HepG2 (cell line): ENCODE data around the gene LAMC1. TPM values are rescaled to one million over a fixed set of nuclear protein-coding genes. Genes with fewer than 3 reads are reported as not detected.
A peak's percentile ranks its signal among the peaks of the same experiment; 100 is the strongest.

ENCODE experiments used
- ATAC-seq: fragments of 200-7000 bp; cut with Tn5 transposase; 3 replicates; pipeline ENCODE4 v1.9.1; 2020; ENCODE audit warnings: mild to moderate bottlenecking, moderate library complexity
- BruUV-seq: library from RNA; stranded (reverse); fragments of 400-500 nt; replicated peaks from 2 replicates; lab custom pipeline; 2021; lab: Mats Ljungman, UMichigan
- CTCF ChIA-PET: fragments of 300-600 bp; formaldehyde crosslinking; extraction: SDS; loops from one replicate; lab custom pipeline; 2021; ENCODE audit warnings: low total read pairs, inconsistent platforms, low intra/inter-chr PET ratio; lab: Yijun Ruan, JAX
- POLR2A ChIA-PET: fragments of 350-600 bp; sonication (Branson Sonifier 250); formaldehyde crosslinking; loops from one replicate; lab custom pipeline; 2020; ENCODE audit warnings: antibody characterized with exemption, inconsistent platforms; lab: Yijun Ruan, JAX
- DNase-seq: peaks from one replicate; pipeline ENCODE4 v3.0.0-alpha.2; 2015; ENCODE audit warnings: low spot score
- FAIRE-seq: peaks from 3 replicates; lab custom pipeline; 2011; peaks lifted over from hg19 to GRCh38; lab: Jason Lieb, UNC
- H2AFZ ChIP-seq: one replicate; pipeline ENCODE4 v1.6.1; 2011; ENCODE audit warnings: low read length, inconsistent platforms
- H3K27ac ChIP-seq: fragments of 300-600 bp; 3 replicates; pipeline ENCODE4 v1.8.0; 2011; ENCODE audit warnings: mixed run types, mild to moderate bottlenecking, mixed read lengths, low read length, inconsistent platforms; ENCODE audit not compliant: insufficient read depth; ENCODE audit errors: extremely low read length
- H3K27me3 ChIP-seq, 2 experiments: fragments of 200-600 bp in 1 of 2; 2 replicates in 1 of 2; 3 replicates in 1 of 2; pipeline versions ENCODE4 v1.6.0 to v1.8.0; 2011; ENCODE audit warnings: low read length in 2 of 2, mild to moderate bottlenecking in 2 of 2, moderate library complexity in 2 of 2, inconsistent platforms in 1 of 2; ENCODE audit not compliant: insufficient read depth in 2 of 2, control insufficient read depth in 1 of 2
- H3K36me3 ChIP-seq, 2 experiments: fragments of 200-600 bp in 1 of 2; replicated peaks in 1 of 2; 2 replicates in 1 of 2; 3 replicates in 1 of 2; pipeline versions ENCODE4 v1.5.1 to v1.8.0; 2011; ENCODE audit warnings: low read length in 2 of 2, inconsistent platforms in 1 of 2; ENCODE audit not compliant: insufficient read depth in 2 of 2, control insufficient read depth in 1 of 2
- H3K4me1 ChIP-seq: 2 replicates; pipeline ENCODE4 v1.5.1; 2012; ENCODE audit warnings: low read length, inconsistent platforms; ENCODE audit not compliant: insufficient read depth
- H3K4me2 ChIP-seq: 2 replicates; pipeline ENCODE4 v1.6.0; 2011; ENCODE audit warnings: low read depth, low read length, inconsistent platforms
- H3K4me3 ChIP-seq, 3 experiments: fragments of 200-600 bp in 1 of 3; sonication (generic), shearing (Covaris generic) in 1 of 3; replicated peaks in 1 of 3; 2 replicates each; pipeline ENCODE4 v1.5.1; 2011 to 2016; ENCODE audit warnings: low read length in 3 of 3, inconsistent platforms in 2 of 3, low read depth in 2 of 3, mild to moderate bottlenecking in 2 of 3, control low read depth in 1 of 3, mixed read lengths in 1 of 3; ENCODE audit not compliant: insufficient read depth in 1 of 3
- H3K79me2 ChIP-seq: one replicate; pipeline ENCODE4 v1.6.1; 2011; ENCODE audit warnings: low read length, inconsistent platforms; ENCODE audit not compliant: insufficient read depth
- H3K9ac ChIP-seq: 2 replicates; pipeline ENCODE4 v1.6.0; 2011; ENCODE audit warnings: mild to moderate bottlenecking, low read depth, low read length, inconsistent platforms; ENCODE audit not compliant: insufficient read depth
- H3K9me3 ChIP-seq: 2 replicates; pipeline ENCODE4 v1.5.1; 2012; ENCODE audit warnings: mild to moderate bottlenecking, low read length
- H4K20me1 ChIP-seq: 2 replicates; pipeline ENCODE4 v1.6.0; 2011; ENCODE audit warnings: inconsistent platforms, mild to moderate bottlenecking, low read length, moderate library complexity; ENCODE audit not compliant: insufficient read depth
- ATF7 ChIP-seq, 2 experiments: fragments of 450-650 bp in 1 of 2; sonication (generic) in 1 of 2; formaldehyde crosslinking in 1 of 2; IDR thresholded peaks; 2 replicates each; pipeline versions ENCODE4 v1.4.0 to v1.6.1; 2016 to 2020; ENCODE audit warnings: antibody characterized with exemption in 1 of 2, mild to moderate bottlenecking in 1 of 2, missing genetic modification reagents in 1 of 2
- KLF11 ChIP-seq: IDR thresholded peaks from 2 replicates; pipeline ENCODE4 v1.6.1; 2016; ENCODE audit warnings: missing compliant biosample characterization
- LCORL ChIP-seq, 2 experiments: fragments of 450-650 bp in 1 of 2; sonication (generic) in 1 of 2; formaldehyde crosslinking in 1 of 2; IDR thresholded peaks; 2 replicates each; pipeline versions ENCODE4 v1.5.0 to v1.6.1; 2017 to 2020; ENCODE audit warnings: antibody characterized with exemption in 1 of 2, missing genetic modification reagents in 1 of 2
- NFIC ChIP-seq: IDR thresholded peaks from 2 replicates; pipeline ENCODE4 v1.6.1; 2012; ENCODE audit warnings: mild to moderate bottlenecking, low read length, inconsistent platforms
- ZSCAN5A ChIP-seq: sonication (generic); formaldehyde crosslinking; IDR thresholded peaks from 2 replicates; pipeline ENCODE4 v1.8.0; 2022; ENCODE audit warnings: mild to moderate bottlenecking, missing genetic modification reagents, borderline replicate concordance
- WGBS: methylation state at CpG from one replicate; pipeline ENCODE4 v1.1.6; 2017; ENCODE audit warnings: low lambda C conversion rate; 5-methylcytosine and 5-hydroxymethylcytosine counted together
- in situ Hi-C: cut with HindIII; loops from 2 replicates; pipeline ENCODE4 v1.10.0; 2017; ENCODE audit warnings: low pct_unique_long_range_greater_than_20kb; ENCODE audit not compliant: extremely low pct_ligation_motif_present
- intact Hi-C: fragments of 100-400 bp; cut with micrococcal nuclease; formaldehyde crosslinking; loops from one replicate; pipeline ENCODE4 v1.10.0; 2022; ENCODE audit not compliant: unreplicated experiment
- polyA plus RNA-seq, 8 experiments: library from polyadenylated mRNA; depleted of rRNA in 3 of 8; stranded (reverse) in 7 of 8; unstranded in 1 of 8; fragments of >200 nt; fragmentation: Illumina TruSeq in 4 of 8; extraction: Trizol in 4 of 8; gene quantifications; 2 replicates each; pipeline versions ENCODE4 v1.2.1 to v1.2.3, GENCODE V29; 2011 to 2016; ENCODE audit warnings: low read depth in 4 of 8, missing spikeins in 1 of 8, mixed read lengths in 1 of 8; ENCODE audit not compliant: insufficient read depth in 1 of 8
- total RNA-seq, 5 experiments: library from RNA; depleted of rRNA; stranded (reverse); fragments of >200 nt; fragmentation: Illumina TruSeq; extraction: Trizol; gene quantifications; 2 replicates each; pipeline ENCODE4 v1.2.3, GENCODE V29; 2016; ENCODE audit warnings: low read depth in 1 of 5

Gene LAMC1
- total and polyA plus RNA-seq, 2 of the 13 experiments (the other 11 are each of a cell fraction or from before 2014, with no cell fraction given), result 58.5 to 137 TPM

GRCh38 chr1:183044893-183045649 is 21.9 kb downstream of the LAMC1 start:
- peaks cover 90% of the 10 kb centered on the region for H3K79me2 ChIP-seq
- TF ChIP-seq ATF7 (IDR thresholded peaks at IDR 0.05) (no peak), ATF7 (CRISPR knock-in tag; IDR thresholded peaks at IDR 0.05) (no peak), KLF11 (CRISPR knock-in tag) (no peak), LCORL (IDR thresholded peaks at IDR 0.05) (peak; percentile 97), LCORL (CRISPR knock-in tag; IDR thresholded peaks at IDR 0.05) (no peak), NFIC (peak; percentile 38; the same call in 1 of the 2 replicates)
- CTCF ChIA-PET, result no interaction called here
- peaks cover 52% of the 10 kb centered on the region for H3K4me1 ChIP-seq
- intact Hi-C loops, result no loop called here
- H3K27me3 ChIP-seq, result no peaks in the 10 kb centered on the region
- FAIRE-seq, result no peak
- no peak overlapping the region for H2AFZ ChIP-seq
- ATAC-seq, result no peak
- 0 out of 2 replicates have a peak overlapping the region, but pooled peaks have one; percentile 4 for H3K4me2 ChIP-seq
- no peaks in the 10 kb centered on the region; a peak in 1 of 5 replicates for H3K36me3 ChIP-seq
- no peak overlapping the region for H3K9ac ChIP-seq
- POLR2A ChIA-PET, result no interaction called here
- in situ Hi-C loops, result no loop called here
- no TSS peak for BruUV-seq
- no peaks in the 10 kb centered on the region for H3K9me3 ChIP-seq
- WGBS, result 94% methylated on average over 2 of the region's 2 CpGs
- no peak overlapping the region for H3K27ac ChIP-seq
- DNase-seq, result no peak
- H3K4me3 ChIP-seq, result no peak overlapping the region
- no peaks in the 10 kb centered on the region; the same call in 1 of the 2 replicates for H4K20me1 ChIP-seq

- in situ Hi-C loops (no loop called here), intact Hi-C loops (no loop called here)
- CTCF ChIA-PET, result no interaction called here
- no TSS peak for BruUV-seq
- H3K27ac ChIP-seq, result no peak overlapping the region
- H3K9ac ChIP-seq, result no peak overlapping the region
- peaks cover 24% of the 10 kb centered on the region for H3K4me1 ChIP-seq
- no peaks in the 10 kb centered on the region; a peak in 2 of 5 replicates for H3K36me3 ChIP-seq
- H3K79me2 ChIP-seq, result peaks cover 77% of the 10 kb centered on the region
- DNase-seq, result no peak
- H3K27me3 ChIP-seq, result no peaks in the 10 kb centered on the region
- no peaks in the 10 kb centered on the region for H3K9me3 ChIP-seq
- no peak overlapping the region for H2AFZ ChIP-seq
- H3K4me3 ChIP-seq, result no peak overlapping the region
- no peak for TF ChIP-seq ZSCAN5A (CRISPR knock-in tag)
- TF ChIP-seq, all 625 proteins: peak for 0
- FAIRE-seq (no peak), ATAC-seq (no peak)
- 97% methylated on average over 7 of the region's 7 CpGs for WGBS
- POLR2A ChIA-PET, result interaction anchor here (1.2 kb wide), 1 partner anchor 25 kb away, joined by 3 read pairs; no protein-coding TSS in a partner anchor
- H4K20me1 ChIP-seq, result no peaks in the 10 kb centered on the region; the same call in 1 of the 2 replicates
- H3K4me2 ChIP-seq, result no peak overlapping the region
Measured at GRCh38 chr1:183048087-183049085, 25.2 kb downstream of the LAMC1 start.
